Measurements from ENCODE around the gene PGC. TPM values are rescaled to one million over a fixed set of nuclear protein-coding genes. Genes with fewer than 3 reads are reported as not detected.

PGC gene
- total RNA-seq, 1 donor from 2014 or later, result not detected

- no peaks in the 10 kb centered on the region for H3K36me3 Mint-ChIP-seq (ENCODE audit: insufficient read depth)
- no peak for DNase-seq (ENCODE audit: low spot score, unreplicated experiment)
- H3K9me3 Mint-ChIP-seq (ENCODE audit: low read depth), result no peaks in the 10 kb centered on the region
- no peaks in the 10 kb centered on the region for H3K4me1 Mint-ChIP-seq (ENCODE audit: low read depth)
- TF ChIP-seq CTCF (IDR thresholded peaks at IDR 0.05; ENCODE audit: unreplicated experiment), result no peak
- no peak overlapping the region for H3K4me3 Mint-ChIP-seq (ENCODE audit: low read depth)
- no peak overlapping the region for H3K27ac Mint-ChIP-seq
- H3K27me3 Mint-ChIP-seq, result peaks cover 14% of the 10 kb centered on the region
These were observed 8.7 kb upstream of the PGC start for GRCh38 chr6:41755895-41756294.

- DNase-seq (ENCODE audit: low spot score, unreplicated experiment), result no peak
- H3K27ac Mint-ChIP-seq, result no peak overlapping the region
- no peak for TF ChIP-seq CTCF (IDR thresholded peaks at IDR 0.05; ENCODE audit: unreplicated experiment)
These were observed 3.2 kb upstream of the PGC start for GRCh38 chr6:41750374-41750773.

GRCh38 chr6:41748542-41748941 lies 1.3 kb upstream of the PGC start:
- no peak overlapping the region for H3K4me3 Mint-ChIP-seq (ENCODE audit: low read depth)
- H3K36me3 Mint-ChIP-seq (ENCODE audit: insufficient read depth), result no peaks in the 10 kb centered on the region
- H3K9me3 Mint-ChIP-seq (ENCODE audit: low read depth), result no peaks in the 10 kb centered on the region
- peaks cover 5% of the 10 kb centered on the region for H3K4me1 Mint-ChIP-seq (ENCODE audit: low read depth)
- H3K27me3 Mint-ChIP-seq, result peaks cover 14% of the 10 kb centered on the region
- no peak for TF ChIP-seq CTCF (IDR thresholded peaks at IDR 0.05; ENCODE audit: unreplicated experiment)
- no peak overlapping the region for H3K27ac Mint-ChIP-seq
- DNase-seq (ENCODE audit: low spot score, unreplicated experiment), result no peak

More at GRCh38 chr6:41750374-41750773, 3.2 kb upstream of the PGC start:
- H3K27me3 Mint-ChIP-seq, result peaks cover 14% of the 10 kb centered on the region
- no peaks in the 10 kb centered on the region for H3K36me3 Mint-ChIP-seq (ENCODE audit: insufficient read depth)
- no peak overlapping the region for H3K4me3 Mint-ChIP-seq (ENCODE audit: low read depth)
- H3K4me1 Mint-ChIP-seq (ENCODE audit: low read depth), result peaks cover 5% of the 10 kb centered on the region
- H3K9me3 Mint-ChIP-seq (ENCODE audit: low read depth), result no peaks in the 10 kb centered on the region

- Mint-ChIP-seq H3K27me3 (peaks cover 13% of the 10 kb centered on the region), H3K9me3 (ENCODE audit: low read depth) (no peaks in the 10 kb centered on the region), H3K4me1 (ENCODE audit: low read depth) (peaks cover 5% of the 10 kb centered on the region), H3K36me3 (ENCODE audit: insufficient read depth) (no peaks in the 10 kb centered on the region), H3K27ac (no peak overlapping the region), H3K4me3 (ENCODE audit: low read depth) (no peak overlapping the region)
- no peak for DNase-seq (ENCODE audit: low spot score, unreplicated experiment)
- no peak for TF ChIP-seq CTCF (IDR thresholded peaks at IDR 0.05; ENCODE audit: unreplicated experiment)
These were observed 893 bp upstream of the PGC start for GRCh38 chr6:41748102-41748477.

- H3K4me1 Mint-ChIP-seq (ENCODE audit: low read depth), result peaks cover 10% of the 10 kb centered on the region
- H3K36me3 Mint-ChIP-seq (ENCODE audit: insufficient read depth), result no peaks in the 10 kb centered on the region
- H3K27ac Mint-ChIP-seq, result no peak overlapping the region
- H3K27me3 Mint-ChIP-seq, result peaks cover 18% of the 10 kb centered on the region
- TF ChIP-seq CTCF (IDR thresholded peaks at IDR 0.05; ENCODE audit: unreplicated experiment), result no peak
- DNase-seq (ENCODE audit: low spot score, unreplicated experiment), result no peak
- H3K9me3 Mint-ChIP-seq (ENCODE audit: low read depth), result no peaks in the 10 kb centered on the region
- H3K4me3 Mint-ChIP-seq (ENCODE audit: low read depth), result no peak overlapping the region
These were observed 1.1 kb downstream of the PGC start for GRCh38 chr6:41746107-41746506.

All from progenitor cell of endocrine pancreas (in vitro differentiated cells).